Caco-2 (cell line): ENCODE data around the gene MYH7B. TPM values are rescaled to one million over a fixed set of nuclear protein-coding genes. Genes with fewer than 3 reads are reported as not detected.

Source experiments
- BruUV-seq: library from RNA; stranded (reverse); fragments of 400-500 nt; replicated peaks from 2 replicates; lab custom pipeline; 2021; lab: Mats Ljungman, UMichigan
- CTCF ChIA-PET: fragments of 300-600 bp; sonication (Branson Sonifier 250); formaldehyde crosslinking; loops from one replicate; lab custom pipeline; 2022; ENCODE audit warnings: antibody characterized with exemption; lab: Charles Lee
- POLR2A ChIA-PET: fragments of 300-600 bp; sonication (Branson Sonifier 250); formaldehyde crosslinking; loops from one replicate; lab custom pipeline; 2022; ENCODE audit warnings: antibody characterized with exemption; lab: Charles Lee
- DNase-seq, 2 experiments: peaks; one replicate each; pipeline versions ENCODE4 v3.0.0 to v3.0.0-alpha.2; 2020 to 2022
- H3K27me3 ChIP-seq: replicated peaks from 2 replicates; pipeline ENCODE4 v1.6.0; 2011; ENCODE audit warnings: low read length; ENCODE audit not compliant: control insufficient read depth, insufficient read depth
- H3K36me3 ChIP-seq: 2 replicates; pipeline ENCODE4 v1.5.1; 2011; ENCODE audit warnings: low read length; ENCODE audit not compliant: control insufficient read depth, insufficient read depth
- H3K4me1 ChIP-seq: fragments of 250-450 bp; sonication (Bioruptor Pico); 2 replicates; pipeline ENCODE4 v1.5.1; 2020; ENCODE audit warnings: mild to moderate bottlenecking
- H3K4me3 ChIP-seq: 2 replicates; pipeline ENCODE4 v1.5.1; 2011; ENCODE audit warnings: low read depth, mild to moderate bottlenecking, control low read depth, low read length
- H3K9me3 ChIP-seq: fragments of 250-450 bp; sonication (Bioruptor Pico); 2 replicates; pipeline ENCODE4 v1.5.1; 2020; ENCODE audit warnings: mild to moderate bottlenecking, moderate library complexity
- H3K27ac Mint-ChIP-seq: one replicate; pipeline ENCODE4 v1.8.0; 2022; ENCODE audit warnings: mixed read lengths; ENCODE audit not compliant: unreplicated experiment
- H3K27me3 Mint-ChIP-seq: one replicate; pipeline ENCODE4 v1.8.0; 2022; ENCODE audit warnings: mixed read lengths; ENCODE audit not compliant: insufficient read depth, unreplicated experiment
- H3K36me3 Mint-ChIP-seq: one replicate; pipeline ENCODE4 v1.8.0; 2022; ENCODE audit warnings: mild to moderate bottlenecking, mixed read lengths; ENCODE audit not compliant: insufficient read depth, unreplicated experiment
- H3K4me1 Mint-ChIP-seq: one replicate; pipeline ENCODE4 v1.8.0; 2022; ENCODE audit warnings: low read depth, mixed read lengths; ENCODE audit not compliant: unreplicated experiment
- H3K4me3 Mint-ChIP-seq: one replicate; pipeline ENCODE4 v1.8.0; 2022; ENCODE audit warnings: mild to moderate bottlenecking, moderate library complexity, mixed read lengths; ENCODE audit not compliant: unreplicated experiment
- H3K9me3 Mint-ChIP-seq: one replicate; pipeline ENCODE4 v1.8.0; 2022; ENCODE audit warnings: mixed read lengths; ENCODE audit not compliant: unreplicated experiment
- CTCF ChIP-seq, 2 experiments: fragments of 200-600 bp in 1 of 2; IDR thresholded peaks; 1 replicate in 1 of 2; 2 replicates in 1 of 2; pipeline versions ENCODE4 v1.5.1 to v1.8.0; 2011 to 2022; ENCODE audit warnings: antibody characterized with exemption in 1 of 2, control low read depth in 1 of 2, inconsistent platforms in 1 of 2, low read depth in 1 of 2, low read length in 1 of 2, mild to moderate bottlenecking in 1 of 2, moderate library complexity in 1 of 2; ENCODE audit not compliant: insufficient read depth in 1 of 2, severe bottlenecking in 1 of 2, unreplicated experiment in 1 of 2
- intact Hi-C: fragments of 100-400 bp; cut with micrococcal nuclease; formaldehyde crosslinking; loops from one replicate; pipeline ENCODE4 v1.10.0; 2022; ENCODE audit not compliant: unreplicated experiment
- total RNA-seq: library from RNA; stranded (reverse); gene quantifications from 2 replicates; pipeline ENCODE4 v1.2.3, GENCODE V29; 2022

The MYH7B gene
- total RNA-seq, 1 experiment from 2014 or later = 2.5 TPM

- BruUV-seq = no TSS peak
- no peaks in the 10 kb centered on the region for H3K9me3 ChIP-seq
- ChIA-PET POLR2A (interaction anchor here (1.1 kb wide), 1 partner anchor 44 kb away, joined by 3 read pairs; the partner anchor contains the start of genes GSS and MYH7B), CTCF (interaction anchor here (0.5 to 4.3 kb wide), 3 partner anchors 44 to 126 kb away, joined by 3 to 17 read pairs (median 5); no protein-coding TSS in a partner anchor)
- Mint-ChIP-seq H3K36me3 (peaks cover 93% of the 10 kb centered on the region), H3K27me3 (no peaks in the 10 kb centered on the region), H3K9me3 (no peaks in the 10 kb centered on the region), H3K4me3 (no peak overlapping the region), H3K27ac (peak overlapping the region; percentile 42), H3K4me1 (no peaks in the 10 kb centered on the region)
- DNase-seq = peak in 1 of 2 experiments; percentile 46
- H3K4me3 ChIP-seq = no peak overlapping the region
- peaks cover 24% of the 10 kb centered on the region for H3K36me3 ChIP-seq
- H3K27me3 ChIP-seq = no peaks in the 10 kb centered on the region
- intact Hi-C loops = loop anchor here (5.0 kb wide), 1 partner anchor 128 kb away; the partner anchor contains the start of gene GGT7
- TF ChIP-seq CTCF (IDR thresholded peaks at IDR 0.05; ENCODE audit: insufficient read depth in 1 of 2, low read depth in 1 of 2, low read length in 1 of 2, severe bottlenecking in 1 of 2, unreplicated experiment in 1 of 2) = no peak
- no peaks in the 10 kb centered on the region for H3K4me1 ChIP-seq
Measured at GRCh38 chr20:35000311-35000921, 44.7 kb downstream of the MYH7B start.

- Mint-ChIP-seq H3K27ac (peak overlapping the region; percentile 42), H3K9me3 (no peaks in the 10 kb centered on the region), H3K4me1 (no peaks in the 10 kb centered on the region), H3K4me3 (no peak overlapping the region), H3K36me3 (peaks cover 95% of the 10 kb centered on the region), H3K27me3 (no peaks in the 10 kb centered on the region)
- ChIA-PET CTCF (interaction anchor here (0.5 to 4.3 kb wide), 3 partner anchors 96 to 127 kb away, joined by 3 to 17 read pairs (median 5); no protein-coding TSS in a partner anchor), POLR2A (interaction anchor here (1.1 kb wide), 1 partner anchor 45 kb away, joined by 3 read pairs; the partner anchor contains the start of genes GSS and MYH7B)
- no TSS peak for BruUV-seq
- no peak for TF ChIP-seq CTCF (IDR thresholded peaks at IDR 0.05; ENCODE audit: insufficient read depth in 1 of 2, low read depth in 1 of 2, low read length in 1 of 2, severe bottlenecking in 1 of 2, unreplicated experiment in 1 of 2)
- Histone ChIP-seq H3K36me3 (peaks cover 24% of the 10 kb centered on the region), H3K9me3 (no peaks in the 10 kb centered on the region), H3K4me3 (no peak overlapping the region), H3K27me3 (no peaks in the 10 kb centered on the region), H3K4me1 (no peaks in the 10 kb centered on the region)
- peak; percentile 19 to 51 for DNase-seq
- intact Hi-C loops = loop anchor here (5.0 kb wide), 1 partner anchor 129 kb away; the partner anchor contains the start of gene GGT7
Measured at GRCh38 chr20:35000922-35001595, 45.4 kb downstream of the MYH7B start.
